Measurements from ENCODE around the gene NOXO1.

GRCh38 chr16:1990101-1990350 lies 8.8 kb upstream of the NOXO1 start:
- TF ChIP-seq ZNF274 (IDR thresholded peaks at IDR 0.05; ENCODE audit: insufficient read depth, insufficient read length) (no peak), EZH2 (IDR thresholded peaks at IDR 0.05; ENCODE audit: borderline replicate concordance, control insufficient read depth, low read depth, low read length) (no peak), EP300 (IDR thresholded peaks at IDR 0.05; ENCODE audit: borderline replicate concordance in 1 of 2, control insufficient read depth in 1 of 2, low read depth in 2 of 2, low read length in 2 of 2) (no peak), TAF1 (IDR thresholded peaks at IDR 0.05; ENCODE audit: borderline replicate concordance, low read depth, low read length) (no peak), GATAD2B (conservative IDR thresholded peaks at IDR 0.05; ENCODE audit: low read depth) (no peak), CTCF (IDR thresholded peaks at IDR 0.05 in 2 of 3, conservative IDR thresholded peaks at IDR 0.05 in 1 of 3; ENCODE audit: control insufficient read depth in 2 of 3, extremely low read depth in 1 of 3, insufficient read depth in 1 of 3, low read depth in 3 of 3, low read length in 3 of 3) (no peak), CEBPB (IDR thresholded peaks at IDR 0.05; ENCODE audit: borderline replicate concordance in 1 of 2, low read depth in 2 of 2, low read length in 2 of 2) (no peak), POLR2AphosphoS5 (IDR thresholded peaks at IDR 0.05; ENCODE audit: low read length) (no peak), MTA3 (IDR thresholded peaks at IDR 0.05; ENCODE audit: borderline replicate concordance, low read length) (no peak), SKIL (IDR thresholded peaks at IDR 0.05; ENCODE audit: low read depth, poor library complexity, severe bottlenecking) (no peak)

Measured in GM12878 (cell line).